Anterior cingulate cortex (tissue), 58 donors: ENCODE measurements around the gene GTF3C4.

ENCODE experiments used
- DNase-seq, 58 donors: peaks; one replicate each; lab custom pipeline; 2025; lab: John Stamatoyannopoulos, UW

Gene GTF3C4, protein sequence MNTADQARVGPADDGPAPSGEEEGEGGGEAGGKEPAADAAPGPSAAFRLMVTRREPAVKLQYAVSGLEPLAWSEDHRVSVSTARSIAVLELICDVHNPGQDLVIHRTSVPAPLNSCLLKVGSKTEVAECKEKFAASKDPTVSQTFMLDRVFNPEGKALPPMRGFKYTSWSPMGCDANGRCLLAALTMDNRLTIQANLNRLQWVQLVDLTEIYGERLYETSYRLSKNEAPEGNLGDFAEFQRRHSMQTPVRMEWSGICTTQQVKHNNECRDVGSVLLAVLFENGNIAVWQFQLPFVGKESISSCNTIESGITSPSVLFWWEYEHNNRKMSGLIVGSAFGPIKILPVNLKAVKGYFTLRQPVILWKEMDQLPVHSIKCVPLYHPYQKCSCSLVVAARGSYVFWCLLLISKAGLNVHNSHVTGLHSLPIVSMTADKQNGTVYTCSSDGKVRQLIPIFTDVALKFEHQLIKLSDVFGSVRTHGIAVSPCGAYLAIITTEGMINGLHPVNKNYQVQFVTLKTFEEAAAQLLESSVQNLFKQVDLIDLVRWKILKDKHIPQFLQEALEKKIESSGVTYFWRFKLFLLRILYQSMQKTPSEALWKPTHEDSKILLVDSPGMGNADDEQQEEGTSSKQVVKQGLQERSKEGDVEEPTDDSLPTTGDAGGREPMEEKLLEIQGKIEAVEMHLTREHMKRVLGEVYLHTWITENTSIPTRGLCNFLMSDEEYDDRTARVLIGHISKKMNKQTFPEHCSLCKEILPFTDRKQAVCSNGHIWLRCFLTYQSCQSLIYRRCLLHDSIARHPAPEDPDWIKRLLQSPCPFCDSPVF

GRCh38 chr9:132670457-132671391 lies at the start of gene GTF3C4:
TSS of gene GTF3C4 (plus strand) at chr9:132670464. CDS start at chr9:132670599, 135 bp downstream.
- peak in 7 of 58 donors; percentile 30 to 77 (median 47) for DNase-seq

DNA sequence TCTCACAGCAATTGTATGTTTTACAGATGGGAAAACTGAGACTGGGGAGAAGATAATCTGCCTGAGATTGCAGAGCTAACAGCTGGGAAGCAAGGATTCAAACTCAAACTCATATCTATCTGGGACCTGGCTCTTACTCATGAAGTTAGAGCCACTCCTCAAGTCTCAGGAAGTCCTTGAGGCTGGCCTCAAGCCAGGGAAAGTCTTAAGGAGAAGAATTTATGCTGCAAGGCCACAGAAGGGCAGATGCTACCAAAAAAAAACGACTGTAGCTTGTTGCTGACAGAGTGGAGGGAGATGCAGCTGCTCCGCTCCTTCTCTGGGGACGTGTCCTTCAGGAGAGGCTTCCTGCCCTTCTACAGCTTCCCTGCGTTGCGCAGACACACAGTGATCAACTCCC lies 48.1 kb upstream of the GTF3C4 start:
- DNase-seq: no peak

- DNase-seq: no peak
Observed at GRCh38 chr9:132626285-132626684, 44.0 kb upstream of the GTF3C4 start.

DNA sequence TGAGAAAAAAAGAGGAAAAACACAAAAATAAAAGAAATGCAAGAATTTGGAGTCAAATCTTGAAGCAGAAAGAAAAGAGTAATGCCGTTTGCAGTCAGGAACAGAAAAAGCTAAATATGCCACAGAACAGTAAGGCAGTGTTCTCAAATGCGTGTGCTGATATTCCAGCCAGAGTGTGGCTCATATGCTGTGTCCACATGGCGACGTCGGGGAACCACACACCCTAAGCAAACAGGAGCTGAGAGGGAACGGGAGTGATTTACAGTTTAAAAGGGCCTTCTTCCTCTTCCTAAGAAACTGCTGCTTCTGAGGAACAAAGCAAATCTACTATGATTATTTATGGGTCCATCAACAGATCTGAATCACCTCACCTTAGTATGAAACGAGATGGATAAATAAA lies 43.2 kb upstream of the GTF3C4 start:
- DNase-seq: no peak

- DNase-seq: no peak
Observed at GRCh38 chr9:132627594-132627993, 42.7 kb upstream of the GTF3C4 start.

- no peak for DNase-seq
Observed at GRCh38 chr9:132628746-132629145, 41.5 kb upstream of the GTF3C4 start.

DNA sequence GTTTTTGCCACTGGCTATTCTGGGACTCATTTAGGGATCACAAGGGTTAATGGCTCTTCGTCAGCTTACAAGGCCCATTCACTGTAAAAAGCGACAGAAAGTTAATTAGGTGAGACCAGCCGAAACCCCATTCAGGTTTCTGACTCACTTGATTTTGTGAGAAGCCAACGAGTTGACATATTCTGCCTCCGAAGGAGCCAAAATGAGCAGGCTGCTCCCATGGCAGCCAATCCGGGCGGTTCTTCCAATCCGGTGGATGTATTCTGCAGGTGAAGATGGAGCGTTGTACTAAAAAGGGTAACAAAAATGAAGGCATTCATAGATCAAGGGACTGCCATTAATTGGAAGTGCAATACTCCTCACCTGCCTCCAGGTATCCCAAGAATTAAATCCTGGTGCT lies 40.1 kb upstream of the GTF3C4 start:
- DNase-seq: no peak

DNA sequence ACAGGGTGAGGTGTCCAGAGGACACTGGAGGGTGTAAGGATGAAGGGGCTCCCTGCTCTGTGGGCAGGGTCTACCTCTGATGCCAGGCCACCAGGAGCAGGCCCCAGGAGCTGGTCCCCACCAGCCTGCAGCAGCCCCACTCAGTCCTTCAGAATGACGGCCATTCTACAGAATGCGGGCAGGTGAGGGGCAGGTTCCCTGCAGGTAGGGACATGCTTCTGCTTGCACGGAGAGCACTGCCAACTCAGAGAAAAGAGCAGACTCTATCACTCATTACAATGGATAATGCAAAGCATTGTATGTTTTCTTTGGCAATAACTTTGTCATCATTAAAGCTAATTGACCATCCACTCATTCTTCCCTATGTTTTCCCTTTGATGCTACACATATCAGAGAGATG lies 39.5 kb upstream of the GTF3C4 start:
- DNase-seq: no peak

DNA sequence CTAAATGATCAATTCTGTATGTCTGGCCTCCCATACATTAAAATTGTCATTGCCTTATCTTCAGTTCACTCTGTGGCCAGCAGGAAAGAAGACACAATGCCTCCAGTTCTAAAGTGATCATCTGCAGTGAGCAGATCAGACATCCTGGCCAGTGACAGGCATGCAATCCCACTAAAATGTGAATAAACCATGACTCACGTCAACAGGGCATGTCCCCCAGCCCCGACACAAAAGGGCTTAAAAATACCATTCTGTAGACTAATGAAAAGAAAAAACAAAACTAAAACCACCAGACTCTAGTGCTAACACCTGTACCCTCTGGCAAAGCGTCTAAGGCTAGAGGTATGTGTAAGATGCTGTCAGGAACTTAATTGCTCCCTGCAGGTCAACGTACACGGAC lies 39.0 kb upstream of the GTF3C4 start:
- no peak for DNase-seq

DNA sequence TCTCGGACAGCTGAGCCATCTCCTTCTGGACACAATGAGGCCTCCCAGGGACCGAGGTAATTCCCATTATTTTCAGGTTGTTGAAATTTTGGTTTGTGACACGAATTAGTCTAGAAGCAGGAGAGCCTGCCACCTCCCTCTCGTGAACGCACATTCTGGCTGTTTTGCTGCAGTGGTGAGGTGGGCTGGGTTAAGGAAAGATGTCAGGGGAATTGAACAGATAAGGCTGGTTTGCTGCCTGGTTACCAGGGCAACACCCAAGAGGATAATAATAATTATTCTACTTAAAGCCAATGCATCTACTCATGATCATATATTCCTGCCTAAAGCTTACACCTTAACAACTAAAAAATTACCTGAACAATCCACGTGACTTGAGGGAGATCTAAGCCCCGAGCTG lies 38.6 kb upstream of the GTF3C4 start:
- DNase-seq: no peak

- no peak for DNase-seq
Observed at GRCh38 chr9:132632413-132633129, 37.7 kb upstream of the GTF3C4 start.

DNA sequence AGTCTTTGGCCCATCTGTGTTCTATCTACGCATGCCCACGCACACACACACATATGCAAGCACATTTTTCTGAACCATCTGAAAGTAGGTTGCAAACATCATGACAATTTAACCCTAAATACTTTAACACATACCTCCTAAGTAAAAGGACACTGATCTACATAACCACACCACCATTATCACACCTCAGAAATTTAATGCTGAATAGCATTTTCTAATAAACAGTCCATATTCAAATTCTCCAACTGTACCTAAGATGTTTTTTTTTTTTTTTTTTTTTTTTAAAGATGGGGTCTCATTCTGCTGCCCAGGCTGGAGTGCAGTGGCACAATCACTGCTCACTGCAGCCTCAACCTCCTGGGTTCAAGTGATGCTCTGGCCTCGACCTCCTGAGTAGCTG lies 35.9 kb upstream of the GTF3C4 start:
- no peak for DNase-seq

GRCh38 chr9:132637351-132637750 lies 32.9 kb upstream of the GTF3C4 start:
- DNase-seq: peak in 1 of 58 donors; percentile 33

GRCh38 chr9:132637801-132638200 lies 32.5 kb upstream of the GTF3C4 start:
- DNase-seq: no peak

- no peak for DNase-seq
Observed at GRCh38 chr9:132638240-132638639, 32.0 kb upstream of the GTF3C4 start.

- DNase-seq: no peak
Observed at GRCh38 chr9:132639322-132639721, 30.9 kb upstream of the GTF3C4 start.

DNA sequence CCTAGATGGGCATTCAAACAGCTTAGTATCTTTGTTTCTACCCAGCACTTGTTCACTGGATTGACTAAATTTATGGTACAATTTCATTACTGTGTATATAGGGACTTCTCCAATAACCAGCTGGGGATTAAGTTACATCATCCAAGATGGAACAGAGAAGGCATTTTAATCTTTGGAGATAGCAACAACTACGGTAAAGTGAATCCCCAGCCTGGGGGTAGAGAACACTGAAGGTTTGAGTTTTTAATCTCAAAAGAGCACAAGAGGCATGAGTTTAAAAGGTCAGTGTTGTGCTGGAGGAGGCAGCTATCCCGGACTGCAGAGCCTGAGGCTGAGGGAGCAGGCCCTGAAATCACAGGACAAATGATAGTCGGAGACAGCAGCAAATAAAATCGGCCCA lies 29.0 kb upstream of the GTF3C4 start:
- DNase-seq: no peak

DNA sequence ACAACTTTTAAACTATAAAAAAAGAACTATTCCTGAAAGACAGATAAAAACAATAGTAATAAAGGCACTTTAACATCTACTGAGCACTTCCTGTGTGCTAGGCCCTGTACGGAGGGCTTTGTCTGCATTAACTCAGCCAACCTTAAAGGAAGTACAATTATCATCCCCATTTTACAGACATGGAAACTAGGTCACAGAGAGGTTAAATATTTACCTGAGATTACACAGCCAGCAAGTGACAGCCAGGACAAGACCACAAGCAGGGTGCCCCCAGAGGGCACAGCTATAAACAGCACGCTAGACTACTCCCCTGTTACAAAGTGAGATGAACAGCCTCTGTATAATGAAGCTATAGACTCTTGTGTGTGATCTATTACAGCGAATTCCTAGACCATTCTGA lies 26.0 kb upstream of the GTF3C4 start:
- DNase-seq: no peak

DNA sequence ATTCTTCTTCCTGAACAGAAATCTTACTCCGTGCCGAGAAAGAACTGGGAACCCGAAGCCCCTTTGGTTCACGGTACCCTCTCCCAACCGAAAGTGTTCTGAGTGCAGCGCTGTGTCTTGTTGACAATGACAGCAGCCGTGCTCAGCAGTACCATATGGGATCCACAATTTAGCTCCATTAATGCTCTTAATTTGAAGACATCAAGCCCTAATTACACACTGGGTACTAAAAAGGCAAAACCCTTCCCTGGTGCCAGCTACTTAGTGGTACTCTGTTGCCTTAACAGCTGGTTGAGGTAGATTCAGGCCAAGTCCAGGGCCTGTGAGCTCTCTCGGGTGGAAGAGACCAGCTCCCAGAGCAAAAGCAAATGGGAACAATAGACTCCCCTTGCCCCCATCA lies 25.0 kb upstream of the GTF3C4 start:
- DNase-seq: no peak

- no peak for DNase-seq
Observed at GRCh38 chr9:132645711-132646110, 24.6 kb upstream of the GTF3C4 start.
